GM12864 (cell line): ENCODE data around the gene RACGAP1.

ENCODE experiments used
- DNase-seq: peaks from one replicate; pipeline ENCODE4 v3.0.0-alpha.2; 2011; ENCODE audit warnings: low read depth
- H3K4me3 ChIP-seq: 2 replicates; pipeline ENCODE4 v1.5.1; 2011; ENCODE audit warnings: mild to moderate bottlenecking, low read depth, low read length, control low read depth
- TF ChIP-seq, protein P1 (sequence below): IDR thresholded peaks from 2 replicates; pipeline ENCODE4 v1.5.1; 2011; ENCODE audit warnings: low read depth, mild to moderate bottlenecking, moderate library complexity, low read length, control low read depth, inconsistent platforms; ENCODE audit errors: missing control alignments

Gene RACGAP1

GRCh38 chr12:50050119-50050385, 24.8 kb upstream of the RACGAP1 start:
- H3K4me3 ChIP-seq, result no peak overlapping the region
- DNase-seq, result no peak
- TF ChIP-seq, protein P1, sequence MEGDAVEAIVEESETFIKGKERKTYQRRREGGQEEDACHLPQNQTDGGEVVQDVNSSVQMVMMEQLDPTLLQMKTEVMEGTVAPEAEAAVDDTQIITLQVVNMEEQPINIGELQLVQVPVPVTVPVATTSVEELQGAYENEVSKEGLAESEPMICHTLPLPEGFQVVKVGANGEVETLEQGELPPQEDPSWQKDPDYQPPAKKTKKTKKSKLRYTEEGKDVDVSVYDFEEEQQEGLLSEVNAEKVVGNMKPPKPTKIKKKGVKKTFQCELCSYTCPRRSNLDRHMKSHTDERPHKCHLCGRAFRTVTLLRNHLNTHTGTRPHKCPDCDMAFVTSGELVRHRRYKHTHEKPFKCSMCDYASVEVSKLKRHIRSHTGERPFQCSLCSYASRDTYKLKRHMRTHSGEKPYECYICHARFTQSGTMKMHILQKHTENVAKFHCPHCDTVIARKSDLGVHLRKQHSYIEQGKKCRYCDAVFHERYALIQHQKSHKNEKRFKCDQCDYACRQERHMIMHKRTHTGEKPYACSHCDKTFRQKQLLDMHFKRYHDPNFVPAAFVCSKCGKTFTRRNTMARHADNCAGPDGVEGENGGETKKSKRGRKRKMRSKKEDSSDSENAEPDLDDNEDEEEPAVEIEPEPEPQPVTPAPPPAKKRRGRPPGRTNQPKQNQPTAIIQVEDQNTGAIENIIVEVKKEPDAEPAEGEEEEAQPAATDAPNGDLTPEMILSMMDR, result no peak

- TF ChIP-seq, protein P1, result no peak
- no peak for DNase-seq
- H3K4me3 ChIP-seq, result no peak overlapping the region
Measured at GRCh38 chr12:50049254-50050118, 24.2 kb upstream of the RACGAP1 start.

GRCh38 chr12:50047693-50048250, 22.5 kb upstream of the RACGAP1 start:
- TF ChIP-seq, protein P1, result no peak
- H3K4me3 ChIP-seq, result no peak overlapping the region
- no peak for DNase-seq

DNA sequence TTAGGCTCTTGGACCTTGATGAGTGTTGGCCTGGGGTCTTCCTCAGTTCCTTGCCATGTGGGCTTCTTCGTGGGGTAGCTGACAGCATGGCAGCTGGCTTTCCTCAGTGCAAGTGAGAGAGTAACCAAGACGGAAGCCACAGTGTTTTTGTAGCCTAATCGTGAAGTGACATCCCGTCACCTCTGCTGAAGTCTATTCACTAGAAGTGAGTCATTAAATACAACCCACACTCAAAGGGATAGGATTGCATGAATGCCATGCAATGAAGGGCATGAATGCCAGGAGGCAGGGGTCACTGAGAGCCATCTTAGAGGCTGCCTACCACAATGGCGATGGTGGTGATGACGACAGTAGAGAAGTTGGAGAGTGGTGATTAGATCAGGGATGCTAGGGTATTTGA, 18.6 kb upstream of the RACGAP1 start:
- TF ChIP-seq, protein P1, result no peak
- no peak overlapping the region for H3K4me3 ChIP-seq
- no peak for DNase-seq

GRCh38 chr12:50043308-50043707, 18.0 kb upstream of the RACGAP1 start:
- no peak overlapping the region for H3K4me3 ChIP-seq
- TF ChIP-seq, protein P1, result no peak
- DNase-seq, result no peak

GRCh38 chr12:50042693-50043092, 17.4 kb upstream of the RACGAP1 start:
- H3K4me3 ChIP-seq, result no peak overlapping the region
- DNase-seq, result no peak
- TF ChIP-seq, protein P1, result no peak

DNA sequence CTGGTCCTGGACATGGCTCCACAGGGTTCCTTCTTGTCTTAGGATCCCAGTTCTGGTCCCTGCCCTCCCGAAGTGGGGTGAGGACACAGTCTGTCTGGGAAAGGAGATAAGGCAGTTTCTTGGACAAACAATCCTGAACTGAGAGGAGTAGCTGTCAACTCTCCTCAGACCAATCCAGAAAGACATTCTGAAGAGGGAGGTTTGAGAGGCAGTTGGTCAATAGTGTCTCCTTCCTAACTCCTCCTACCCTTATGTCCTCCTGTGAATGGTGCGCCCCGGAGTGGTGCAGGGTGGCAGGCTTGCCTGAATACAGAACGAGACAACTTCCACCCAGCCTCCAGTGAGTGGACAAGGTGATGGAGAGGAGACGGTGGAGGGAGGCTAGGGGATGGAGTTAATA, 16.7 kb upstream of the RACGAP1 start:
- no peak for DNase-seq
- H3K4me3 ChIP-seq, result no peak overlapping the region
- TF ChIP-seq, protein P1, result no peak
